HEK293 (cell line): Measurements from ENCODE around the gene WDPCP.

Experiments
- CTCF ChIA-PET: fragments of 350-600 bp; formaldehyde crosslinking; extraction: SDS; loops from one replicate; lab custom pipeline; 2021; ENCODE audit warnings: antibody characterized with exemption; lab: Yijun Ruan, JAX
- POLR2A ChIA-PET: fragments of 300-600 bp; formaldehyde crosslinking; extraction: SDS; loops from one replicate; lab custom pipeline; 2020; ENCODE audit warnings: antibody characterized with exemption, inconsistent platforms; lab: Yijun Ruan, JAX
- H3K27ac ChIP-seq: fragments of 200-500 bp; sonication (Bioruptor generic); 2 replicates; pipeline ENCODE4 v1.5.1; 2014; ENCODE audit warnings: low read depth, low read length, control low read depth, inconsistent platforms; ENCODE audit errors: extremely low read depth
- H3K36me3 ChIP-seq, 2 experiments: fragments of 200-500 bp in 1 of 2; sonication (Bioruptor generic) in 1 of 2; 1 replicate in 1 of 2; 2 replicates in 1 of 2; pipeline ENCODE4 v1.5.1; 2014 to 2017; ENCODE audit warnings: inconsistent platforms in 2 of 2, low read length in 2 of 2; ENCODE audit not compliant: control insufficient read depth in 2 of 2, insufficient read depth in 1 of 2
- H3K4me1 ChIP-seq: fragments of 200-500 bp; sonication (Bioruptor generic); 2 replicates; pipeline ENCODE4 v1.5.1; 2014; ENCODE audit warnings: mild to moderate bottlenecking, low read length, inconsistent platforms; ENCODE audit not compliant: control insufficient read depth, insufficient read depth
- H3K4me3 ChIP-seq: 2 replicates; pipeline ENCODE4 v1.5.1; 2011; ENCODE audit warnings: low read depth, mild to moderate bottlenecking, control low read depth, low read length, moderate library complexity
- H3K9me3 ChIP-seq: fragments of 200-500 bp; sonication (Bioruptor generic); 2 replicates; pipeline ENCODE4 v1.5.1; 2014; ENCODE audit warnings: low read depth, low read length, inconsistent platforms; ENCODE audit not compliant: control insufficient read depth, insufficient read depth
- BCL11B ChIP-seq: fragments of 450-650 bp; formaldehyde crosslinking; IDR thresholded peaks from 2 replicates; pipeline ENCODE4 v1.5.1; 2016; ENCODE audit warnings: low read depth, missing biosample characterization, missing genetic modification characterization
- GFI1B ChIP-seq: fragments of 450-650 bp; formaldehyde crosslinking; IDR thresholded peaks from 2 replicates; pipeline ENCODE4 v1.5.1; 2016; ENCODE audit warnings: missing biosample characterization, missing genetic modification characterization
- MEIS1 ChIP-seq: sonication (generic); formaldehyde crosslinking; IDR thresholded peaks from 2 replicates; pipeline ENCODE4 v1.8.1; 2022; ENCODE audit warnings: missing genetic modification reagents, mild to moderate bottlenecking, borderline replicate concordance
- ZBTB17 ChIP-seq: fragments of 450-650 bp; formaldehyde crosslinking; IDR thresholded peaks from 2 replicates; pipeline ENCODE4 v1.5.1; 2016; ENCODE audit warnings: missing biosample characterization, missing genetic modification characterization
- ZBTB21 ChIP-seq: fragments of 450-650 bp; formaldehyde crosslinking; IDR thresholded peaks from 2 replicates; pipeline ENCODE4 v1.5.1; 2017; ENCODE audit warnings: missing biosample characterization, missing genetic modification characterization
- ZNF157 ChIP-seq: fragments of 450-650 bp; formaldehyde crosslinking; IDR thresholded peaks from 2 replicates; pipeline ENCODE4 v1.5.1; 2016; ENCODE audit warnings: missing biosample characterization, missing genetic modification characterization
- ZNF16 ChIP-seq: fragments of 450-650 bp; formaldehyde crosslinking; IDR thresholded peaks from 2 replicates; pipeline ENCODE4 v1.5.1; 2016; ENCODE audit warnings: low read depth, missing biosample characterization, missing genetic modification characterization
- ZNF169 ChIP-seq: fragments of 450-650 bp; formaldehyde crosslinking; IDR thresholded peaks from 2 replicates; pipeline ENCODE4 v1.5.1; 2016; ENCODE audit warnings: missing biosample characterization, missing genetic modification characterization
- ZNF274 ChIP-seq, 2 experiments: fragments of 200-500 bp in 1 of 2; fragments of 450-650 bp in 1 of 2; sonication (Bioruptor generic) in 1 of 2; formaldehyde crosslinking in 1 of 2; IDR thresholded peaks; 2 replicates each; pipeline versions ENCODE4 v1.5.1 to v1.6.1; 2014 to 2016; ENCODE audit warnings: borderline replicate concordance in 1 of 2, inconsistent platforms in 1 of 2, low read length in 1 of 2, missing biosample characterization in 1 of 2, missing genetic modification characterization in 1 of 2
- ZNF280C ChIP-seq: fragments of 450-650 bp; formaldehyde crosslinking; IDR thresholded peaks from 2 replicates; pipeline ENCODE4 v1.5.1; 2016; ENCODE audit warnings: missing biosample characterization, missing genetic modification characterization
- ZNF280D ChIP-seq: fragments of 450-650 bp; formaldehyde crosslinking; IDR thresholded peaks from 2 replicates; pipeline ENCODE4 v1.5.1; 2016; ENCODE audit warnings: missing biosample characterization, missing genetic modification characterization
- ZNF324 ChIP-seq: fragments of 450-650 bp; formaldehyde crosslinking; IDR thresholded peaks from 2 replicates; pipeline ENCODE4 v1.5.1; 2016; ENCODE audit warnings: missing biosample characterization, missing genetic modification characterization
- ZNF335 ChIP-seq: fragments of 450-650 bp; formaldehyde crosslinking; conservative IDR thresholded peaks from 2 replicates; pipeline ENCODE4 v1.5.1; 2016; ENCODE audit warnings: missing biosample characterization, missing genetic modification characterization
- ZNF341 ChIP-seq: fragments of 450-650 bp; formaldehyde crosslinking; IDR thresholded peaks from 2 replicates; pipeline ENCODE4; 2016; ENCODE audit warnings: low read depth, missing biosample characterization, missing genetic modification characterization
- ZNF350 ChIP-seq: fragments of 450-650 bp; formaldehyde crosslinking; IDR thresholded peaks from 2 replicates; pipeline ENCODE4 v1.5.0; 2017; ENCODE audit warnings: missing biosample characterization, mild to moderate bottlenecking, missing genetic modification characterization
- ZNF544 ChIP-seq: fragments of 450-650 bp; formaldehyde crosslinking; IDR thresholded peaks from 2 replicates; pipeline ENCODE4 v1.5.0; 2017; ENCODE audit warnings: missing biosample characterization, missing genetic modification characterization
- ZNF654 ChIP-seq: fragments of 450-650 bp; formaldehyde crosslinking; IDR thresholded peaks from 2 replicates; pipeline ENCODE4 v1.5.1; 2016; ENCODE audit warnings: low read depth, missing biosample characterization, missing genetic modification characterization
- ZNF701 ChIP-seq: fragments of 450-650 bp; formaldehyde crosslinking; IDR thresholded peaks from 2 replicates; pipeline ENCODE4 v1.5.1; 2016; ENCODE audit warnings: missing biosample characterization, missing genetic modification characterization
- ZNF830 ChIP-seq: fragments of 450-650 bp; IDR thresholded peaks from 2 replicates; pipeline ENCODE4 v1.5.0; 2018; ENCODE audit warnings: missing biosample characterization, missing genetic modification characterization, low read depth, mild to moderate bottlenecking, moderate library complexity
- ZNF837 ChIP-seq: fragments of 450-650 bp; formaldehyde crosslinking; IDR thresholded peaks from 2 replicates; pipeline ENCODE4 v1.5.1; 2016; ENCODE audit warnings: missing biosample characterization, missing genetic modification characterization
- TF ChIP-seq, protein P1 (sequence below): fragments of 450-650 bp; formaldehyde crosslinking; IDR thresholded peaks from 2 replicates; pipeline ENCODE4 v1.5.1; 2017; ENCODE audit warnings: missing biosample characterization, missing genetic modification characterization

The WDPCP gene

GRCh38 chr2:63440612-63441011 lies 147.7 kb downstream of the WDPCP start:
- Histone ChIP-seq H3K4me3 (no peak overlapping the region), H3K9me3 (no peaks in the 10 kb centered on the region), H3K27ac (no peak overlapping the region), H3K36me3 (no peaks in the 10 kb centered on the region), H3K4me1 (no peaks in the 10 kb centered on the region)
- ChIA-PET CTCF (no interaction called here), POLR2A (no interaction called here)
- TF ChIP-seq ZNF280C (tag by site-specific recombination) (no peak), ZNF280D (tag by site-specific recombination) (no peak), ZNF157 (tag by site-specific recombination) (no peak), ZNF274 (IDR thresholded peaks at IDR 0.05; ENCODE audit: low read length) (no peak), ZNF274 (tag by site-specific recombination; IDR thresholded peaks at IDR 0.05; ENCODE audit: borderline replicate concordance) (no peak), GFI1B (tag by site-specific recombination) (no peak), ZNF169 (tag by site-specific recombination) (no peak)

GRCh38 chr2:63438181-63438580 lies 150.1 kb downstream of the WDPCP start:
- no peaks in the 10 kb centered on the region for H3K9me3 ChIP-seq
- H3K4me3 ChIP-seq, result no peak overlapping the region
- no peaks in the 10 kb centered on the region for H3K36me3 ChIP-seq
- no peak overlapping the region for H3K27ac ChIP-seq
- CTCF ChIA-PET, result interaction anchor here (0.6 to 2.0 kb wide), 2 partner anchors 14 to 207 kb away, joined by 3 to 7 read pairs; no protein-coding TSS in a partner anchor
- H3K4me1 ChIP-seq, result no peaks in the 10 kb centered on the region
- POLR2A ChIA-PET, result no interaction called here
- TF ChIP-seq ZNF324 (tag by site-specific recombination) (no peak), ZNF830 (tag by site-specific recombination) (no peak), MEIS1 (CRISPR knock-in tag) (no peak)

DNA sequence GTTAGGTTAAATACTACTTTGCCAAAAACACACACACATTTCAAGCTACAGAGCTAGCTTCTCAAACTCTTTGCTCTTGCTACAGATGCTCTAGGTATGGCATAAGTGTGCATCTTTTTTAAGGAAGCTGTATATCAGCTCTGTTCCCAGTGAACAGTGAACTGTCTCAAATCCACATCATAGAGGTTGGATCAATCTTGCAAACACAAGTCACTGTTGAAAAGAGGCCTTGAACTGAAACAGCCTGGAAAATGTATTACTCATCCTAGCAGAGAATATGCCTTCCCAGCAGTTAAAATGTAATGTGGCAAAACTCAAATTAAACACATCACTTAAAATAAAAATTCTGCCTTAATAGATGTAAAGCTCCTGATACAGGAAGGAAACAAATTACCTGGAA lies 151.8 kb downstream of the WDPCP start:
- ChIA-PET CTCF (interaction anchor here (1.1 to 2.2 kb wide), 2 partner anchors 10 to 11 kb away, joined by 3 to 6 read pairs; no protein-coding TSS in a partner anchor), POLR2A (no interaction called here)
- H3K36me3 ChIP-seq, result no peaks in the 10 kb centered on the region

More for the DNA sequence above, 151.8 kb downstream of the WDPCP start:
- Histone ChIP-seq H3K9me3 (no peaks in the 10 kb centered on the region), H3K4me3 (no peak overlapping the region), H3K4me1 (no peaks in the 10 kb centered on the region), H3K27ac (no peak overlapping the region)
- no peak for TF ChIP-seq ZNF837 (tag by site-specific recombination)
- no peak for TF ChIP-seq ZBTB21 (tag by site-specific recombination)
- TF ChIP-seq ZNF335 (tag by site-specific recombination), result no peak
- TF ChIP-seq, protein P1, sequence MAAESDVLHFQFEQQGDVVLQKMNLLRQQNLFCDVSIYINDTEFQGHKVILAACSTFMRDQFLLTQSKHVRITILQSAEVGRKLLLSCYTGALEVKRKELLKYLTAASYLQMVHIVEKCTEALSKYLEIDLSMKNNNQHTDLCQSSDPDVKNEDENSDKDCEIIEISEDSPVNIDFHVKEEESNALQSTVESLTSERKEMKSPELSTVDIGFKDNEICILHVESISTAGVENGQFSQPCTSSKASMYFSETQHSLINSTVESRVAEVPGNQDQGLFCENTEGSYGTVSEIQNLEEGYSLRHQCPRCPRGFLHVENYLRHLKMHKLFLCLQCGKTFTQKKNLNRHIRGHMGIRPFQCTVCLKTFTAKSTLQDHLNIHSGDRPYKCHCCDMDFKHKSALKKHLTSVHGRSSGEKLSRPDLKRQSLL (tag by site-specific recombination), result no peak
- TF ChIP-seq ZNF654 (tag by site-specific recombination), result no peak
- TF ChIP-seq ZNF350 (tag by site-specific recombination), result no peak
- no peak for TF ChIP-seq ZNF701 (tag by site-specific recombination)
- TF ChIP-seq ZBTB17, result no peak
- TF ChIP-seq ZNF341 (tag by site-specific recombination), result no peak
- TF ChIP-seq ZNF16 (tag by site-specific recombination), result no peak
- TF ChIP-seq ZNF280D (tag by site-specific recombination), result no peak
- no peak for TF ChIP-seq ZNF544 (tag by site-specific recombination)
- TF ChIP-seq BCL11B (tag by site-specific recombination), result no peak
